OCI-LY3 (cell line): ENCODE measurements around the gene IFI16.

Experiments used
- H2AFZ ChIP-seq: fragments of 200-600, 300-600 bp; shearing (Covaris generic); 2 replicates; pipeline ENCODE4 v1.6.0; 2014; ENCODE audit warnings: antibody characterized with exemption, low read depth, low read length
- H3K27ac ChIP-seq: fragments of 200-600, 300-600 bp; sonication (generic); 2 replicates; pipeline ENCODE4 v1.5.1; 2014; ENCODE audit warnings: mild to moderate bottlenecking, low read length, moderate library complexity, mixed read lengths
- H3K27me3 ChIP-seq: fragments of 200-600, 300-600 bp; sonication (generic); 2 replicates; pipeline ENCODE4 v1.6.1; 2014; ENCODE audit warnings: low read depth, low read length, mixed read lengths
- H3K36me3 ChIP-seq: fragments of 200-600, 300-600 bp; sonication (generic); replicated peaks from 2 replicates; pipeline ENCODE3; 2014; ENCODE audit warnings: low read depth, low read length, mixed read lengths
- H3K4me1 ChIP-seq: fragments of 300-600, 200-600 bp; sonication (generic); 2 replicates; pipeline ENCODE4 v1.6.1; 2014; ENCODE audit warnings: low read length, mixed read lengths
- H3K4me2 ChIP-seq: fragments of 200-600, 300-600 bp; sonication (generic); 2 replicates; pipeline ENCODE4 v1.6.1; 2014; ENCODE audit warnings: low read length, mixed read lengths
- H3K4me3 ChIP-seq: fragments of 300-600, 200-600 bp; sonication (generic); 2 replicates; pipeline ENCODE4 v1.5.1; 2014; ENCODE audit warnings: antibody characterized with exemption, mild to moderate bottlenecking, low read length, moderate library complexity
- H3K79me2 ChIP-seq: fragments of 300-600, 200-600 bp; shearing (Covaris generic); 2 replicates; pipeline ENCODE4 v1.6.1; 2014; ENCODE audit warnings: mild to moderate bottlenecking, low read length, mixed read lengths
- H3K9ac ChIP-seq: fragments of 300-600, 200-600 bp; shearing (Covaris generic); 2 replicates; pipeline ENCODE4 v1.6.0; 2014; ENCODE audit warnings: mild to moderate bottlenecking, low read length, moderate library complexity
- H3K9me3 ChIP-seq: fragments of 200-600, 300-600 bp; shearing (Covaris generic); 2 replicates; pipeline ENCODE4 v1.6.1; 2014; ENCODE audit warnings: low read length, mixed read lengths; ENCODE audit not compliant: insufficient read depth
- H4K20me1 ChIP-seq: fragments of 200-600, 300-600 bp; sonication (generic); 2 replicates; pipeline ENCODE4 v1.6.1; 2016; ENCODE audit warnings: low read length, mixed read lengths; ENCODE audit not compliant: insufficient read depth
- EZH2phosphoT487 ChIP-seq: fragments of 200-600 bp; shearing (Covaris generic); IDR thresholded peaks from 2 replicates; pipeline ENCODE4 v1.6.1; 2018; ENCODE audit warnings: antibody characterized with exemption, mixed run types, low read depth
- TF ChIP-seq, protein P1 (sequence below): fragments of 200-600, 300-600 bp; sonication (generic); IDR thresholded peaks from 2 replicates; pipeline ENCODE4 v1.5.1; 2014; ENCODE audit warnings: antibody characterized with exemption, low read length, low read depth

IFI16 gene

DNA sequence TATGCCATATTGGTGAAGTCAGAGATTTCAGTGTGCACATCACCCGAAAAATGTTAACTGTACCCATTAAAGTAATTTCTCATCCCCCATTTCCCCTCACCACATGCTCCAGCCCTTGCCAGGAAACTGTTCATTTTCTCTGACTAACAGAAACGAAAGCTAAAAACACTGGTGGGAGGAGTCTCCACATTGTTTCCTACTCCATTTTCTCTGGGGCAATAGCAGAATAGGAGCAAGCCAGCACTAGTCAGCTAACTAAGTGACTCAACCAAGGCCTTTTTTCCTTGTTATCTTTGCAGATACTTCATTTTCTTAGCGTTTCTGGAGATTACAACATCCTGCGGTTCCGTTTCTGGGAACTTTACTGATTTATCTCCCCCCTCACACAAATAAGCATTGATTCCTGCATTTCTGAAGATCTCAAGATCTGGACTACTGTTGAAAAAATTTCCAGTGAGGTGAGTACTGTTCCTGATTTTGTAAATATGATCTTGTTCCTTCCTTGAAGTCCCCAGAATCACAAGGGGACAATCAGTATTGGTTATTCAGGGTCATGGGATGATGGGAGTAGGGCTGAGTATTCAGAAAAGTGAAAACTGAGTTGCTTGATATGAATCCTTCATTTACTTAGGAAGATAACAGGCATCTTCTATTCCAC is at the start of gene IFI16:
Gene IFI16 (plus strand): TSS at position 204 of the 658 bp plus-strand sequence. CDS start 4,774 bp downstream, outside the sequence.
- Histone ChIP-seq H3K79me2 (peaks cover 51% of the 10 kb centered on the region), H3K9me3 (peaks cover 9% of the 10 kb centered on the region; the same call in 1 of the 2 replicates), H3K4me1 (peaks cover 56% of the 10 kb centered on the region), H3K9ac (peak within 1 kb of the TSS; percentile 85), H3K27ac (peak within 1 kb of the TSS; percentile 68), H2AFZ (peak within 1 kb of the TSS; percentile 52), H3K4me3 (peak within 1 kb of the TSS; percentile 77), H3K36me3 (peaks cover 28% of the 10 kb centered on the region), H3K27me3 (no peaks in the 10 kb centered on the region), H4K20me1 (no peaks in the 10 kb centered on the region), H3K4me2 (peak within 1 kb of the TSS; percentile 80)
- TF ChIP-seq EZH2phosphoT487, result no peak
- TF ChIP-seq, protein P1, sequence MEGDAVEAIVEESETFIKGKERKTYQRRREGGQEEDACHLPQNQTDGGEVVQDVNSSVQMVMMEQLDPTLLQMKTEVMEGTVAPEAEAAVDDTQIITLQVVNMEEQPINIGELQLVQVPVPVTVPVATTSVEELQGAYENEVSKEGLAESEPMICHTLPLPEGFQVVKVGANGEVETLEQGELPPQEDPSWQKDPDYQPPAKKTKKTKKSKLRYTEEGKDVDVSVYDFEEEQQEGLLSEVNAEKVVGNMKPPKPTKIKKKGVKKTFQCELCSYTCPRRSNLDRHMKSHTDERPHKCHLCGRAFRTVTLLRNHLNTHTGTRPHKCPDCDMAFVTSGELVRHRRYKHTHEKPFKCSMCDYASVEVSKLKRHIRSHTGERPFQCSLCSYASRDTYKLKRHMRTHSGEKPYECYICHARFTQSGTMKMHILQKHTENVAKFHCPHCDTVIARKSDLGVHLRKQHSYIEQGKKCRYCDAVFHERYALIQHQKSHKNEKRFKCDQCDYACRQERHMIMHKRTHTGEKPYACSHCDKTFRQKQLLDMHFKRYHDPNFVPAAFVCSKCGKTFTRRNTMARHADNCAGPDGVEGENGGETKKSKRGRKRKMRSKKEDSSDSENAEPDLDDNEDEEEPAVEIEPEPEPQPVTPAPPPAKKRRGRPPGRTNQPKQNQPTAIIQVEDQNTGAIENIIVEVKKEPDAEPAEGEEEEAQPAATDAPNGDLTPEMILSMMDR, result no peak

DNA sequence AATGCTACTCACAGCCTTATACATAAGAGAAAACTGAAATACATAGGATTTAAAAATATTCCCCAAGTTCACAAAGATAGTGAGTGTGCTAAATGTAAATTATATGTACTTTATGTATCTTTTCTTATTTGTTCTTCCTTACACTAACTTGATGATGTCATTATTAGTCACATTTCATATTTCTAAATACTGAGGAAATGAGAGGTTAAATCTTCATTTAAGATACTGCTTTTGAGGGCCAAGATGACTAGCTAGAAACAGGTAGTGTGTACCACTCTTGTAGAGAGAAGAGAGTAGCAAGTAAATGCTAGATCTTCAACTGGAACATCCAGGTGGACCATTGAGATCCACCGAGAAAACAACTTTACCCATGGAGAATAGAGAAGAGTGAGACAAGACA is 48.5 kb upstream of the IFI16 start:
- no peaks in the 10 kb centered on the region for H3K9me3 ChIP-seq
- H3K27me3 ChIP-seq, result no peaks in the 10 kb centered on the region
- no peaks in the 10 kb centered on the region for H3K4me1 ChIP-seq
- no peaks in the 10 kb centered on the region for H4K20me1 ChIP-seq
- H3K79me2 ChIP-seq, result no peaks in the 10 kb centered on the region
- H3K4me2 ChIP-seq, result no peak overlapping the region
- no peak overlapping the region for H3K27ac ChIP-seq
- no peak overlapping the region for H2AFZ ChIP-seq
- no peak overlapping the region for H3K4me3 ChIP-seq
- H3K9ac ChIP-seq, result no peak overlapping the region
- TF ChIP-seq, protein P1, result no peak
- no peak for TF ChIP-seq EZH2phosphoT487
- H3K36me3 ChIP-seq, result no peaks in the 10 kb centered on the region

DNA sequence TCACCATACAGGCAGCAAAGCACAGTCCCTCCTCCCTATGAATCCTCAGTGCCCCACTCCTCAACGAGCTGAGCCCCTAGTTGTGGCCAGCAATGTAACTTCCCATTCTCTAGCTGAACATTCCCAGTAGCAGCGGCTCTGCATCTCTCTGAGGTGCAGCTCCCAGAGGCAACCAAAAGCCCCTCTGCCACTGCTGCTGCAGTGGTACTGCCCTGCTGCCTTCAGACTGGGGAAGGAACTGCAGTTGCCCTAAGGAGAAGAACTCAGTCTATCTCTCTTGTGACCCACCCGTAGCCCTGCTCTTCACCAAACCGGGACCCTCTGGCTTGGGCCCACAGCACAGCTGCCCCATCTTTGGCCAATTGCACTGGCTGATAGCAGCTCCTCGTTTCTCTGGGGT is 46.7 kb upstream of the IFI16 start:
- H3K4me3 ChIP-seq, result no peak overlapping the region
- H3K36me3 ChIP-seq, result no peaks in the 10 kb centered on the region
- no peaks in the 10 kb centered on the region for H3K4me1 ChIP-seq
- H3K27ac ChIP-seq, result no peak overlapping the region
- H4K20me1 ChIP-seq, result no peaks in the 10 kb centered on the region
- no peaks in the 10 kb centered on the region for H3K27me3 ChIP-seq
- no peak overlapping the region for H3K9ac ChIP-seq
- no peak for TF ChIP-seq EZH2phosphoT487
- TF ChIP-seq, protein P1, result no peak; the same call in none of the 2 replicates
- no peaks in the 10 kb centered on the region for H3K9me3 ChIP-seq
- no peak overlapping the region for H2AFZ ChIP-seq
- no peak overlapping the region for H3K4me2 ChIP-seq
- no peaks in the 10 kb centered on the region for H3K79me2 ChIP-seq

DNA sequence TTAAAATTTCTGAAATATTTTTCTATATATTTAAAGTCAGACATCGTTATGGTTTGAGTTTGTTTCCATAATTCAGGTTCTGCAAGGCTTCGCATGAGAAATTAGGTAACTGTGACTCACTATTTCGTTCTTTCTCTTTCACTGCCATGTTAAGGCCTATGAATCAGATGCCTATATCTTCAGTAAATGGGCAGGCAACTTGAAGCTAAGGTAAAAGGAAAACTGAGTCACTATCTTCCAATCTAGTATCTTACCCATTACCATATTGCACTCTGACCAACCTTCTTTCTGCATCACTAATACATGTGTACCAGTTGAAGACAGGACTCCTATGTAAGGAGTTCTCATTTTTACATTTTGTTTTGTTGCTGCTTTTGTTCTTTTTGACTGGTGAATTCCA is 40.5 kb upstream of the IFI16 start:
- H3K27ac ChIP-seq, result no peak overlapping the region
- H3K9me3 ChIP-seq, result no peaks in the 10 kb centered on the region
- no peak for TF ChIP-seq EZH2phosphoT487
- TF ChIP-seq, protein P1, result no peak
- H3K4me2 ChIP-seq, result no peak overlapping the region
- H3K79me2 ChIP-seq, result no peaks in the 10 kb centered on the region
- H4K20me1 ChIP-seq, result no peaks in the 10 kb centered on the region
- H3K4me3 ChIP-seq, result no peak overlapping the region
- no peak overlapping the region for H3K9ac ChIP-seq
- no peaks in the 10 kb centered on the region for H3K4me1 ChIP-seq
- H3K36me3 ChIP-seq, result no peaks in the 10 kb centered on the region
- no peak overlapping the region for H2AFZ ChIP-seq
- H3K27me3 ChIP-seq, result no peaks in the 10 kb centered on the region
